K562 (cell line): ENCODE measurements around the gene IL37. TPM values are rescaled to one million over a fixed set of nuclear protein-coding genes. Genes with fewer than 3 reads are reported as not detected.

Experiments
- ATAC-seq: fragments of 200-7000 bp; cut with Tn5 transposase; 3 replicates; pipeline ENCODE4 v1.9.1; 2020; ENCODE audit warnings: moderate library complexity
- BruUV-seq: library from RNA; stranded (reverse); fragments of 400-500 nt; replicated peaks from 2 replicates; lab custom pipeline; 2021; lab: Mats Ljungman, UMichigan
- CTCF ChIA-PET: fragments of 300-600 bp; formaldehyde crosslinking; extraction: SDS; loops from one replicate; lab custom pipeline; 2021; ENCODE audit warnings: low intra/inter-chr PET ratio; lab: Yijun Ruan, JAX
- POLR2A ChIA-PET: fragments of 300-600, 350-650 bp; sonication (Branson Sonifier 250); formaldehyde crosslinking; extraction: SDS; loops from one replicate; lab custom pipeline; 2021; ENCODE audit warnings: antibody characterized with exemption, inconsistent platforms; lab: Yijun Ruan, JAX
- DNase-seq, 4 experiments: peaks; one replicate each; pipeline versions ENCODE4 v3.0.0 to v3.0.0-alpha.2; 2011 to 2018; ENCODE audit warnings: low spot score in 3 of 4, mixed read lengths in 3 of 4; ENCODE audit errors: extremely low read depth in 1 of 4
- FAIRE-seq: peaks from 2 replicates; lab custom pipeline; 2011; peaks lifted over from hg19 to GRCh38; lab: Jason Lieb, UNC
- H2AFZ ChIP-seq: 2 replicates; pipeline ENCODE4 v1.6.0; 2011; ENCODE audit warnings: low read depth, low read length, control low read depth, inconsistent platforms
- H3K27ac ChIP-seq: fragments of 200-600 bp; 3 replicates; pipeline ENCODE4 v1.8.0; 2011; ENCODE audit warnings: low read depth, mild to moderate bottlenecking, control low read depth, inconsistent platforms, low read length, moderate library complexity, mixed read lengths; ENCODE audit errors: extremely low read depth
- H3K27me3 ChIP-seq, 2 experiments: fragments of 300-600 bp in 1 of 2; 2 replicates in 1 of 2; 3 replicates in 1 of 2; pipeline versions ENCODE4 v1.6.0 to v1.8.0; 2011; ENCODE audit warnings: inconsistent platforms in 2 of 2, low read length in 2 of 2, mild to moderate bottlenecking in 1 of 2, mixed read lengths in 1 of 2, moderate library complexity in 1 of 2; ENCODE audit not compliant: control insufficient read depth in 2 of 2, insufficient read depth in 2 of 2
- H3K36me3 ChIP-seq: fragments of 300-600 bp; 3 replicates; pipeline ENCODE4 v1.8.0; 2011; ENCODE audit warnings: mild to moderate bottlenecking, low read length, inconsistent platforms; ENCODE audit not compliant: control insufficient read depth, insufficient read depth
- H3K4me1 ChIP-seq, 2 experiments: fragments of 200-600 bp in 1 of 2; replicated peaks in 1 of 2; 2 replicates in 1 of 2; 3 replicates in 1 of 2; pipeline versions ENCODE4 v1.5.1 to v1.8.0; 2011; ENCODE audit warnings: inconsistent platforms in 2 of 2, low read length in 2 of 2, mild to moderate bottlenecking in 1 of 2, mixed read lengths in 1 of 2, moderate library complexity in 1 of 2; ENCODE audit not compliant: control insufficient read depth in 2 of 2, insufficient read depth in 2 of 2
- H3K4me2 ChIP-seq: 2 replicates; pipeline ENCODE4 v1.6.1; 2011; ENCODE audit warnings: low read length, control low read depth, inconsistent platforms, mixed read lengths; ENCODE audit not compliant: insufficient read depth
- H3K4me3 ChIP-seq: fragments of 200-600 bp; sonication (generic), shearing (Covaris generic); 2 replicates; pipeline ENCODE4 v1.5.1; 2016; ENCODE audit warnings: control low read depth, inconsistent platforms
- H3K79me2 ChIP-seq: fragments of 200-600 bp; 3 replicates; pipeline ENCODE4 v1.8.0; 2011; ENCODE audit warnings: low read length, inconsistent platforms; ENCODE audit not compliant: control insufficient read depth, insufficient read depth
- H3K9ac ChIP-seq, 2 experiments: 2 replicates each; pipeline versions ENCODE4 v1.6.0 to v1.6.1; 2011; ENCODE audit warnings: low read depth in 2 of 2, low read length in 2 of 2, control low read depth in 1 of 2, inconsistent platforms in 1 of 2, mild to moderate bottlenecking in 1 of 2, mixed read lengths in 1 of 2; ENCODE audit not compliant: insufficient read depth in 1 of 2
- H3K9me1 ChIP-seq: one replicate; pipeline ENCODE4 v1.6.0; 2011; ENCODE audit warnings: inconsistent platforms, mild to moderate bottlenecking, low read length, moderate library complexity; ENCODE audit not compliant: control insufficient read depth, insufficient read depth
- H3K9me3 ChIP-seq: replicated peaks from 2 replicates; pipeline ENCODE4 v1.5.1; 2011; ENCODE audit warnings: low read depth, low read length, inconsistent platforms; ENCODE audit not compliant: control insufficient read depth, insufficient read depth
- H4K20me1 ChIP-seq: replicated peaks from 2 replicates; pipeline ENCODE4 v1.6.1; 2011; ENCODE audit warnings: low read length, inconsistent platforms, mixed read lengths; ENCODE audit not compliant: control insufficient read depth, insufficient read depth
- BCL6 ChIP-seq: fragments of 250-450 bp; sonication (Bioruptor Pico); IDR thresholded peaks from 2 replicates; pipeline ENCODE4 v1.4.0; 2020
- CBFB ChIP-seq: sonication (generic); formaldehyde crosslinking; IDR thresholded peaks from 2 replicates; pipeline ENCODE4 v1.4.0; 2020; ENCODE audit warnings: mild to moderate bottlenecking, missing genetic modification reagents
- ETS2 ChIP-seq: IDR thresholded peaks from 2 replicates; pipeline ENCODE4 v1.6.1; 2016; ENCODE audit warnings: borderline replicate concordance, missing genetic modification characterization, mild to moderate bottlenecking, moderate library complexity, missing compliant biosample characterization; ENCODE audit not compliant: poor library complexity, severe bottlenecking
- NEUROD1 ChIP-seq: fragments of 150-350 bp; IDR thresholded peaks from 2 replicates; pipeline ENCODE4 v1.6.1; 2014; ENCODE audit warnings: borderline replicate concordance, low read length, low read depth; ENCODE audit not compliant: partially characterized antibody
- NR4A1 ChIP-seq, 2 experiments: fragments of 250-450 bp in 1 of 2; fragments of 450-650 bp in 1 of 2; sonication (Bioruptor Pico) in 1 of 2; IDR thresholded peaks; 2 replicates each; pipeline versions ENCODE4 v1.4.0 to v1.6.1; 2016 to 2020; ENCODE audit warnings: mild to moderate bottlenecking in 2 of 2, missing compliant biosample characterization in 1 of 2, missing genetic modification characterization in 1 of 2, moderate library complexity in 1 of 2
- ZKSCAN1 ChIP-seq: fragments of 150-350 bp; IDR thresholded peaks from 2 replicates; pipeline ENCODE4 v1.6.1; 2016; ENCODE audit warnings: low read depth, low read length
- ZNF23 ChIP-seq: fragments of 250-450 bp; sonication (Bioruptor Pico); IDR thresholded peaks from 2 replicates; pipeline ENCODE4 v1.4.0; 2020; ENCODE audit warnings: mild to moderate bottlenecking
- ZNF311 ChIP-seq: fragments of 250-450 bp; sonication (Bioruptor Pico); IDR thresholded peaks from 2 replicates; pipeline ENCODE4 v1.4.0; 2020; ENCODE audit warnings: mild to moderate bottlenecking, moderate library complexity
- ZNF436 ChIP-seq: fragments of 250-450, 450-650 bp; sonication (Bioruptor Pico); formaldehyde crosslinking; IDR thresholded peaks from 2 replicates; pipeline ENCODE4 v1.7.0; 2020; ENCODE audit warnings: mild to moderate bottlenecking
- WGBS: fragments of 100-300 bp; shearing (Covaris generic); methylation state at CpG from one replicate; pipeline ENCODE4 v1.1.6; 2016; ENCODE audit warnings: low coverage, mixed read lengths; ENCODE audit not compliant: insufficient coverage; ENCODE audit errors: missing lambda C conversion rate; 5-methylcytosine and 5-hydroxymethylcytosine counted together
- in situ Hi-C: fragments of 300-500 bp; cut with MboI; formaldehyde crosslinking; loops from 4 replicates; pipeline ENCODE4 v1.15.0; 2018; ENCODE audit warnings: inconsistent platforms, mixed read lengths
- intact Hi-C: fragments of 100-400 bp; cut with micrococcal nuclease; formaldehyde crosslinking; loops from 2 replicates; pipeline ENCODE4 v1.14.2; 2022
- polyA plus RNA-seq, 8 experiments: library from polyadenylated mRNA; depleted of rRNA in 4 of 8; stranded (reverse) in 5 of 8; unstranded in 3 of 8; fragments of >200 nt; fragmentation: Nextera tagmentation in 2 of 8; fragmentation: Illumina TruSeq in 1 of 8; extraction: Ambion mirVana in 2 of 8; extraction: Trizol in 1 of 8; gene quantifications; 2 replicates each; pipeline versions ENCODE4 v1.2.1 to v1.2.3, GENCODE V29; 2011 to 2014; ENCODE audit warnings: inconsistent platforms in 1 of 8, missing spikeins in 1 of 8
- total RNA-seq, 7 experiments: library from RNA; depleted of rRNA in 6 of 7; stranded (reverse); fragments of >200 nt in 6 of 7; fragmentation: Illumina TruSeq in 2 of 7; extraction: Trizol in 2 of 7; gene quantifications; 2 replicates each; pipeline versions ENCODE4 v1.2.1 to v1.2.3, GENCODE V29; 2011 to 2021; ENCODE audit warnings: low replicate concordance in 1 of 7
- TF ChIP-seq, protein P1 (sequence below): sonication (generic); formaldehyde crosslinking; IDR thresholded peaks from 2 replicates; pipeline ENCODE4 v1.4.0; 2020; ENCODE audit warnings: mild to moderate bottlenecking, missing genetic modification reagents
- TF ChIP-seq, protein P2 (sequence below), 3 experiments: fragments of 200-800 bp in 1 of 3; sonication (Bioruptor generic) in 1 of 3; sonication (generic) in 1 of 3; formaldehyde crosslinking in 1 of 3; IDR thresholded peaks; 2 replicates each; pipeline versions ENCODE4 v1.6.1 to v1.8.0; 2016 to 2022; ENCODE audit warnings: mild to moderate bottlenecking in 2 of 3, missing compliant biosample characterization in 2 of 3, missing genetic modification characterization in 2 of 3, missing genetic modification reagents in 1 of 3
- TF ChIP-seq, protein P3 (sequence below): fragments of 250-450 bp; sonication (Bioruptor Pico); IDR thresholded peaks from 2 replicates; pipeline ENCODE4 v1.5.0; 2020; ENCODE audit warnings: mild to moderate bottlenecking, borderline replicate concordance
- TF ChIP-seq, protein P4 (sequence below), 2 experiments: fragments of 450-650 bp; conservative IDR thresholded peaks; 2 replicates each; pipeline ENCODE4 v1.6.1; 2017; ENCODE audit warnings: mild to moderate bottlenecking in 2 of 2, moderate library complexity in 2 of 2

IL37 gene
- total and polyA plus RNA-seq, 9 of the 15 experiments (the other 6 are each of a cell fraction or from before 2014, with no cell fraction given), result not detected

DNA sequence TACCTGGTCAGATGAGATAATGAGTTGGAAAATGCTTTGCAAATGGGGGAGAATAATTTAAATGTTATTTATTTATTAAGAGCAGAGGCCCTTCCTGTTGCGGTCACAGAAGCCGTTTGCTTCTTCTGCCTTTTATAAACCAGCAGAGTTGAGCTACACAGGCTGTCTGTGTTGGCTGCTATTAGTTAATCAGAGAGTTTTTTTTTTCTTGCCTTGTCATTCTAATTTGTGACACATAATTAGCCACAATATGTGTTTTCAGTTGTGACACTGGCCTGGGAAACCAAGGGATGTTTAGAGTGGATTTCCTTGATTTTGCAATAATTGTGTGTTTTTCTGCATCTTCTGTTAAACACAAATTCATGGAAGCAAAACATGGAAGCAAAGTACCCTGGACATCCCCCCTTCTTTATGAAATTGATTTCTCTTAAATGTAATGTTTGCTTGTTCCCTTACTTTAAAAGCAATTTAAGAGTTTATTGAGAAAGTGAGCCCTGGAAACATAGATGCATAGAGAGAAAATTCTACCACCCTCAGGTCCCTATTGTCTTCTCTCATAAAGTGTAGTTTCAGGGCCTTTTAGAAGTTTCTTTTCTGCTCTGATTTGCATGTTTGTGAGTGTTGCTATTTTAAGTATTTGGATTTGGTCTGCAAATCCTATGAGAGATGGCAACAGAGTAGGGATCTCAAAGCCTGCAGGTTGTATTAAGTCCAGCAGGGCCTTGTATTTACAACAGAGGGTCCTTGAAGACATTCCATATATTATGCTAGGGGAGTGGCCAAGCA lies 22.8 kb upstream of the IL37 start:
- BruUV-seq, result no TSS peak
- no peaks in the 10 kb centered on the region for H3K36me3 ChIP-seq
- H3K9ac ChIP-seq, result no peak overlapping the region
- H3K9me3 ChIP-seq, result no peaks in the 10 kb centered on the region
- no peak for DNase-seq
- peaks cover 0 to 3% of the 10 kb centered on the region in 2 experiments; a peak in 1 of 5 replicates for H3K4me1 ChIP-seq
- ChIA-PET CTCF (no interaction called here), POLR2A (no interaction called here)
- ATAC-seq, result no peak
- H3K27me3 ChIP-seq, result no peaks in the 10 kb centered on the region
- no peaks in the 10 kb centered on the region for H3K9me1 ChIP-seq
- intact Hi-C loops, result loop anchor here (5.0 kb wide), 1 partner anchor 54 kb away; no protein-coding TSS in a partner anchor
- H4K20me1 ChIP-seq, result no peaks in the 10 kb centered on the region
- H3K79me2 ChIP-seq, result no peaks in the 10 kb centered on the region
- WGBS, result 28% methylated on average over 2 of the region's 2 CpGs
- H3K4me3 ChIP-seq, result no peak overlapping the region
- H3K4me2 ChIP-seq, result no peak overlapping the region
- H3K27ac ChIP-seq, result no peak overlapping the region
- no peak for FAIRE-seq
- no peak overlapping the region for H2AFZ ChIP-seq
- in situ Hi-C loops, result loop anchor here (25.0 kb wide), 1 partner anchor 276 kb away; no protein-coding TSS in a partner anchor
- TF ChIP-seq NEUROD1, result no peak
- TF ChIP-seq NR4A1 (CRISPR knock-in tag; IDR thresholded peaks at IDR 0.05), result no peak
- TF ChIP-seq NR4A1 (tag; IDR thresholded peaks at IDR 0.05), result no peak
- no peak for TF ChIP-seq BCL6 (CRISPR knock-in tag)
- TF ChIP-seq, protein P1, sequence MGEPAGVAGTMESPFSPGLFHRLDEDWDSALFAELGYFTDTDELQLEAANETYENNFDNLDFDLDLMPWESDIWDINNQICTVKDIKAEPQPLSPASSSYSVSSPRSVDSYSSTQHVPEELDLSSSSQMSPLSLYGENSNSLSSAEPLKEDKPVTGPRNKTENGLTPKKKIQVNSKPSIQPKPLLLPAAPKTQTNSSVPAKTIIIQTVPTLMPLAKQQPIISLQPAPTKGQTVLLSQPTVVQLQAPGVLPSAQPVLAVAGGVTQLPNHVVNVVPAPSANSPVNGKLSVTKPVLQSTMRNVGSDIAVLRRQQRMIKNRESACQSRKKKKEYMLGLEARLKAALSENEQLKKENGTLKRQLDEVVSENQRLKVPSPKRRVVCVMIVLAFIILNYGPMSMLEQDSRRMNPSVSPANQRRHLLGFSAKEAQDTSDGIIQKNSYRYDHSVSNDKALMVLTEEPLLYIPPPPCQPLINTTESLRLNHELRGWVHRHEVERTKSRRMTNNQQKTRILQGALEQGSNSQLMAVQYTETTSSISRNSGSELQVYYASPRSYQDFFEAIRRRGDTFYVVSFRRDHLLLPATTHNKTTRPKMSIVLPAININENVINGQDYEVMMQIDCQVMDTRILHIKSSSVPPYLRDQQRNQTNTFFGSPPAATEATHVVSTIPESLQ (CRISPR knock-in tag), result no peak
- TF ChIP-seq ZNF436, result no peak
- TF ChIP-seq, protein P2, sequence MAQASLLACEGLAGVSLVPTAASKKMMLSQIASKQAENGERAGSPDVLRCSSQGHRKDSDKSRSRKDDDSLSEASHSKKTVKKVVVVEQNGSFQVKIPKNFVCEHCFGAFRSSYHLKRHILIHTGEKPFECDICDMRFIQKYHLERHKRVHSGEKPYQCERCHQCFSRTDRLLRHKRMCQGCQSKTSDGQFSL (CRISPR knock-in tag; IDR thresholded peaks at IDR 0.05), result no peak
- TF ChIP-seq, protein P2 (tag; IDR thresholded peaks at IDR 0.05), result no peak
- no peak for TF ChIP-seq ZNF311 (CRISPR knock-in tag)
- no peak for TF ChIP-seq ZNF23
- TF ChIP-seq, protein P3, sequence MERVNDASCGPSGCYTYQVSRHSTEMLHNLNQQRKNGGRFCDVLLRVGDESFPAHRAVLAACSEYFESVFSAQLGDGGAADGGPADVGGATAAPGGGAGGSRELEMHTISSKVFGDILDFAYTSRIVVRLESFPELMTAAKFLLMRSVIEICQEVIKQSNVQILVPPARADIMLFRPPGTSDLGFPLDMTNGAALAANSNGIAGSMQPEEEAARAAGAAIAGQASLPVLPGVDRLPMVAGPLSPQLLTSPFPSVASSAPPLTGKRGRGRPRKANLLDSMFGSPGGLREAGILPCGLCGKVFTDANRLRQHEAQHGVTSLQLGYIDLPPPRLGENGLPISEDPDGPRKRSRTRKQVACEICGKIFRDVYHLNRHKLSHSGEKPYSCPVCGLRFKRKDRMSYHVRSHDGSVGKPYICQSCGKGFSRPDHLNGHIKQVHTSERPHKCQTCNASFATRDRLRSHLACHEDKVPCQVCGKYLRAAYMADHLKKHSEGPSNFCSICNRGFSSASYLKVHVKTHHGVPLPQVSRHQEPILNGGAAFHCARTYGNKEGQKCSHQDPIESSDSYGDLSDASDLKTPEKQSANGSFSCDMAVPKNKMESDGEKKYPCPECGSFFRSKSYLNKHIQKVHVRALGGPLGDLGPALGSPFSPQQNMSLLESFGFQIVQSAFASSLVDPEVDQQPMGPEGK (CRISPR knock-in tag), result no peak
- no peak for TF ChIP-seq CBFB (CRISPR knock-in tag)
- TF ChIP-seq, protein P4, sequence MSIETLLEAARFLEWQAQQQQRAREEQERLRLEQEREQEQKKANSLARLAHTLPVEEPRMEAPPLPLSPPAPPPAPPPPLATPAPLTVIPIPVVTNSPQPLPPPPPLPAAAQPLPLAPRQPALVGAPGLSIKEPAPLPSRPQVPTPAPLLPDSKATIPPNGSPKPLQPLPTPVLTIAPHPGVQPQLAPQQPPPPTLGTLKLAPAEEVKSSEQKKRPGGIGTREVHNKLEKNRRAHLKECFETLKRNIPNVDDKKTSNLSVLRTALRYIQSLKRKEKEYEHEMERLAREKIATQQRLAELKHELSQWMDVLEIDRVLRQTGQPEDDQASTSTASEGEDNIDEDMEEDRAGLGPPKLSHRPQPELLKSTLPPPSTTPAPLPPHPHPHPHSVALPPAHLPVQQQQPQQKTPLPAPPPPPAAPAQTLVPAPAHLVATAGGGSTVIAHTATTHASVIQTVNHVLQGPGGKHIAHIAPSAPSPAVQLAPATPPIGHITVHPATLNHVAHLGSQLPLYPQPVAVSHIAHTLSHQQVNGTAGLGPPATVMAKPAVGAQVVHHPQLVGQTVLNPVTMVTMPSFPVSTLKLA (conservative IDR thresholded peaks at IDR 0.05), result no peak
- TF ChIP-seq ZKSCAN1, result no peak
- no peak for TF ChIP-seq ETS2 (tag)
